Mucosa of descending colon (tissue), 3 donors: ENCODE measurements around the gene TMCC2. TPM values are rescaled to one million over a fixed set of nuclear protein-coding genes. Genes with fewer than 3 reads are reported as not detected.
A peak's percentile ranks its signal among the peaks of the same experiment; 100 is the strongest.

Experiments used
- ATAC-seq: fragments of 200-7000 bp; cut with Tn5 transposase; one replicate; pipeline ENCODE4 v1.9.1; 2020; ENCODE audit warnings: mild to moderate bottlenecking, moderate library complexity
- DNase-seq, 3 donors: peaks; one replicate each; pipeline ENCODE4 v3.0.0-alpha.2; 2020
- H3K36me3 ChIP-seq: fragments of 200-600 bp; one replicate; pipeline ENCODE4 v1.8.0; 2021; ENCODE audit warnings: low read depth, mild to moderate bottlenecking
- H3K4me1 ChIP-seq: fragments of 200-600 bp; one replicate; pipeline ENCODE4 v1.8.0; 2021; ENCODE audit warnings: low read depth, mild to moderate bottlenecking
- H3K4me3 ChIP-seq: fragments of 200-600 bp; one replicate; pipeline ENCODE4 v1.8.0; 2021; ENCODE audit warnings: mild to moderate bottlenecking
- H3K9me3 ChIP-seq: fragments of 200-600 bp; one replicate; pipeline ENCODE4 v1.8.0; 2021; ENCODE audit warnings: mild to moderate bottlenecking
- CTCF ChIP-seq: fragments of 200-600 bp; IDR thresholded peaks from one replicate; pipeline ENCODE4 v1.8.0; 2022; ENCODE audit warnings: antibody characterized with exemption, mild to moderate bottlenecking
- intact Hi-C, 2 donors: fragments of 100-400 bp; cut with DNase I in 1 of 2; cut with micrococcal nuclease in 1 of 2; formaldehyde crosslinking; loops; one replicate each; pipeline versions ENCODE4 v1.11.0 to v1.11.1; 2022; cut with DNase I, micrococcal nuclease
- total RNA-seq, 3 donors: library from RNA; stranded (reverse); fragmentation: NEBNext Ultra II Directional in 2 of 3; extraction: Animal tissue kit (Norgen Biotek cat#: 25700) in 2 of 3; gene quantifications; one replicate each; pipeline versions ENCODE4 v1.2.1 to v1.2.4, GENCODE V29; 2021 to 2023
- donor health status: DM: no; HTN: no; CAD: no; lungs with moderate emphysema.
- donor health status: DM: no; HTN: no; CAD: no.
- donor health status: DM: no; HTN: yes; CAD: no.

The TMCC2 gene
- total RNA-seq, 3 donors from 2014 or later, result 0.27 to 5.1 (median 0.29) TPM

GRCh38 chr1:205270271-205270670 is 42.5 kb downstream of the TMCC2 start:
- no peak for ATAC-seq
- no peaks in the 10 kb centered on the region for H3K36me3 ChIP-seq
- no peak overlapping the region for H3K4me3 ChIP-seq
- intact Hi-C loops, result no loop called here
- no peak for TF ChIP-seq CTCF
- H3K4me1 ChIP-seq, result peaks cover 18% of the 10 kb centered on the region
- peak in 1 of 3 donors; percentile 24 for DNase-seq
- no peaks in the 10 kb centered on the region for H3K9me3 ChIP-seq

GRCh38 chr1:205270764-205271163 is 43.0 kb downstream of the TMCC2 start:
- Histone ChIP-seq H3K36me3 (no peaks in the 10 kb centered on the region), H3K4me3 (no peak overlapping the region), H3K9me3 (no peaks in the 10 kb centered on the region), H3K4me1 (peaks cover 21% of the 10 kb centered on the region)
- ATAC-seq (peak; percentile 20), DNase-seq (no peak)
- no peak for TF ChIP-seq CTCF
- intact Hi-C loops, result no loop called here

GRCh38 chr1:205271277-205271676 is 43.5 kb downstream of the TMCC2 start:
- no peak for ATAC-seq
- Histone ChIP-seq H3K4me1 (peaks cover 22% of the 10 kb centered on the region), H3K36me3 (no peaks in the 10 kb centered on the region), H3K9me3 (no peaks in the 10 kb centered on the region), H3K4me3 (no peak overlapping the region)
- intact Hi-C loops, result no loop called here
- TF ChIP-seq CTCF, result no peak
- DNase-seq, result peak in 1 of 3 donors; percentile 50

GRCh38 chr1:205271745-205272144 is 44.0 kb downstream of the TMCC2 start:
- Histone ChIP-seq H3K4me1 (peaks cover 18% of the 10 kb centered on the region), H3K9me3 (no peaks in the 10 kb centered on the region), H3K4me3 (no peak overlapping the region), H3K36me3 (no peaks in the 10 kb centered on the region)
- ATAC-seq (no peak), DNase-seq (peak in 1 of 3 donors; percentile 55)
- no peak for TF ChIP-seq CTCF
- intact Hi-C loops, result loop anchor here (2.0 kb wide), 1 partner anchor 53 kb away; no protein-coding TSS in a partner anchor

GRCh38 chr1:205272536-205272935 is 44.8 kb downstream of the TMCC2 start:
- intact Hi-C loops, result loop anchor here (2.0 kb wide), 1 partner anchor 52 kb away; no protein-coding TSS in a partner anchor
- TF ChIP-seq CTCF, result no peak
- peaks cover 16% of the 10 kb centered on the region for H3K4me1 ChIP-seq
- no peak for ATAC-seq
- H3K9me3 ChIP-seq, result no peaks in the 10 kb centered on the region
- no peak overlapping the region for H3K4me3 ChIP-seq
- no peak for DNase-seq
- no peaks in the 10 kb centered on the region for H3K36me3 ChIP-seq

GRCh38 chr1:205273551-205273982 is 45.8 kb downstream of the TMCC2 start:
- Histone ChIP-seq H3K9me3 (no peaks in the 10 kb centered on the region), H3K4me3 (no peak overlapping the region), H3K4me1 (peaks cover 16% of the 10 kb centered on the region), H3K36me3 (no peaks in the 10 kb centered on the region)
- ATAC-seq (peak; percentile 87), DNase-seq (peak; percentile 89 to 95 (median 91))
- TF ChIP-seq CTCF, result peak; percentile 97
- intact Hi-C loops, result loop anchor here (2.0 kb wide), 1 partner anchor 51 kb away; no protein-coding TSS in a partner anchor
